Activated CD8-positive, alpha-beta memory T cell treated with anti-CD3 and anti-CD28 coated beads, Interleukin-2, amount 50 U/mL, for 4 hours (primary cell): ENCODE data around the gene MIER2.
"Not testable (repeated sequence)": the region's sequence is repeated elsewhere in the genome, so short reads cannot be mapped to it uniquely, and the experiment has no call there.

Experiments
- DNase-seq: peaks from one replicate; pipeline ENCODE4 v3.0.0-alpha.2; 2020

The MIER2 gene, protein sequence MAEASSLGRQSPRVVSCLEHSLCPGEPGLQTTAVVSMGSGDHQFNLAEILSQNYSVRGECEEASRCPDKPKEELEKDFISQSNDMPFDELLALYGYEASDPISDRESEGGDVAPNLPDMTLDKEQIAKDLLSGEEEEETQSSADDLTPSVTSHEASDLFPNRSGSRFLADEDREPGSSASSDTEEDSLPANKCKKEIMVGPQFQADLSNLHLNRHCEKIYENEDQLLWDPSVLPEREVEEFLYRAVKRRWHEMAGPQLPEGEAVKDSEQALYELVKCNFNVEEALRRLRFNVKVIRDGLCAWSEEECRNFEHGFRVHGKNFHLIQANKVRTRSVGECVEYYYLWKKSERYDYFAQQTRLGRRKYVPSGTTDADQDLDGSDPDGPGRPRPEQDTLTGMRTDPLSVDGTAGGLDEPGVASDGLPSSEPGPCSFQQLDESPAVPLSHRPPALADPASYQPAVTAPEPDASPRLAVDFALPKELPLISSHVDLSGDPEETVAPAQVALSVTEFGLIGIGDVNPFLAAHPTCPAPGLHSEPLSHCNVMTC

DNA sequence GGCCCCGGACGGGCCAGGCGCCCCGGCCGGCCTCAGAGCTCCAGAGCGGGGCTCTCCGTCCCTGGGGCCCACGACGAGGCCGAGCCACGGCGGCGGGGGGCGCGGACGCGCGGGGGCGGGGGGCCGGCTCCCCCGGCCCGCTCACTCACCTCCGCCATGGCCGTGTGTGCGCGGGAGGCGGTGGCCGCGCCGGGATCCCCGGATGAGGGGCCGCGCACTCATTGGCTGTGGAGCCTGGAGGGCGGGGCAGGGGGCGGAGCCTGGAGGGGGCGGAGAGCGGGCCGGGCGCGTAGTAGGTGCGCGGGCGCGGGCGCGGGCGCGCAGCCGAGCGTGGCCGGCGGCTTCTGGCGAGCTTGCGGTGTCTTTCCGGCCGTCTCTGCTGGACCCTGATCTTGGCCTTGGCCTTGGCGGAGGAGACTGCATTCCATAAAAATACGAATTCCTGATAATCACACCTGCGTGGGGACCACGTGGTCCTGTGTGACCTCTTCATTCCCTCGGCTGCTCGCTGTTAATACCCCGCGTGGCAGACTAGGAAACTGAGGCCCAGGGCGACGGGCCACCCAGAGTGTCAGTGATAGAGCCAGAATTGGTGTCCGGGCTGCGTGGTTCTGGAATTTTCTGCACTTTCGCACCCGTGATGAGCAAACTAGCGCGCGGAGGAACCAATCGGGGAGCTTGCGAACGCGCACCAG lies at the start of gene MIER2:
Gene MIER2 (minus strand): TSS at position 172 of the 695 bp plus-strand sequence. CDS start 14 bp downstream, at position 158.
- peak; percentile 90 for DNase-seq

DNA sequence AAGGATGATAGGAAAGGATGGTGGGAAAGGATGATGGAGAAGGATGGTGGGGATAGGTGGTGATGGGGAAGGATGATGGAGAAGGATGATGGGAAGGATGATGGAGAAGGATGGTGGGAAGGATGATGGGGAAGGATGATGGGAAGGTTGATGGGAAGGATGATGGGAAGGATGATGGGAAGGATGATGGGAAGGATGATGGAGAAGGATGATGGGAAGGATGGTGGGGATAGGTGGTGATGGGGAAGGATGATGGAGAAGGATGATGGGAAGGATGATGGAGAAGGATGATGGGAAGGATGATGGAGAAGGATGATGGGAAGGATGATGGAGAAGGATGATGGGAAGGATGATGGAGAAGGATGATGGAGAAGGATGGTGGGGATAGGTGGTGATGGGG lies 49.0 kb upstream of the MIER2 start:
- not testable (repeated sequence) for DNase-seq

DNA sequence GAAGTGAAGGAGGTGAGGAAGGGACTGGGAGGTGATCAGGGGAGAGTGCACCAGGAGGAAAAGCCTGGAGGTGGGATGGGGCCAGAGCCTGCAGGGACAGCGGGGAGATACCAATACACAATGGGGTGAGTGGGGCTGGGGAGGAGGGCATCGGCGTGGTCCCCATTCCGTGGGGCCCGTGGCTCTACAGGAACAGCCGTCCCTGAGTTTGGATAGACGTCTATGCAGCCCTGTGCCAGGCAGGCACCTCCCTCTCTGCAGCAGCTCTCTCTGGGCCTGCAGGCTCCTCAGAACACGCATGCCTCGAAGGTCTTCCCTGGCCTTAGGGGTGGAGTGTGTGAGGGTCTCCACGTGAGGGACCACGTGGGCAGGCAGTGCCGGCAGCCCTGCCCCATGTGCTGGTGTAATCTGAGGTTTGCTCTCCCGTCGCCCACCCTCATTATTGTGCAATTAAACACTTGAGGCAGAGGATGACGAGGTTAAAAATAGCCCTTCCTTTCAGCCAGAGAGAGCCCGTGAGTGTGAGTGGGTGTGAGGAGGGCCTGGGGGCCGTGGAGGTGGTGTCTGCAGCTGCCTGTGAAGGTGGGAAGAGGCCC lies 47.9 kb upstream of the MIER2 start:
- DNase-seq: no peak

DNA sequence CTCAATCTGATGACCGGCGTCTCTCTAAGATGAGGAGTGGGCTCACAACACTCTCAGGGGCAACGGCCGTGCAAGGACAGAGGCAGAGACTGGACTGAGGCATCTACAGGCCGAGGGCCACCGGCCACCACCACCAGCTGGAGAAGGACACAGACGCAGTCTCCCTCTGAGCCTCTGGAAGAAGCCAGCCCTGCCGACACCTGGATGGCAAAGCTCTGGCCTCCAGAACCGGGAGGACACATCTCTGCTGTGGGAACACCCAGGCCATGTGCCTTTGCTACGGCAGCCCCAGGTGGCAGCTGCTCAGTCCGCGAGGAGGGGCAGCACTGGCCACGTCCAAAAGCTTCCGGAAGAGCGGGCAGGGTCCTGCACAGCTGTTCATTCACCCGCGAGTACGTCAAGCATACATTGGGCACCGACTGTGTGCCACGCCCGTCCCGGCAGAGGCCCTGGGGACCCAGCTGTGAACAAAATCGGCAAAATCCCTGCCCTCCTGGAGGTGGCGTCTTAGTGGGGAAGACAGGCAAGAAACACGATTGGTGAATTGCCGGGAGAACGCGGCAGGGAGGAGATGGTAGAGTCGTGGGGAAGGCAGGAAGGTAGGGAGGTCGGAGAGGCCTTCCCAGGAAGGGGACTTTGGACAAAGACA lies 47.3 kb upstream of the MIER2 start:
- DNase-seq: no peak

DNA sequence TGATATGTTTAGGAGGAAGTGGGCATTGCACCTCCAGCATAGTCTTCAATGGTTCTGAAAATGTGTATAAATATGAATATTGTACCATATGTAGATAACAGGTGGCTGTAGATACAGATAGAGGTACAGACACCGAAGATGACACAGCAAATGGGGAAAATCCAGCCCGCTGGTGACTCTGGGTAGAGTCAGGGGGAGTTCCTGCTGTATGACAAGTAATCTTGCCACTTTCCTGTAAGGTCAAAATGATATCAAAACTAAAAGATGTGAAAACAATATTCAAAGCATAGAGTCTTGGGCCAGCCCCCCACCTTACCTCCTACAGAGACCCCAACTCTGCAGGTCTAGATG lies 46.6 kb upstream of the MIER2 start:
- DNase-seq: no peak

DNA sequence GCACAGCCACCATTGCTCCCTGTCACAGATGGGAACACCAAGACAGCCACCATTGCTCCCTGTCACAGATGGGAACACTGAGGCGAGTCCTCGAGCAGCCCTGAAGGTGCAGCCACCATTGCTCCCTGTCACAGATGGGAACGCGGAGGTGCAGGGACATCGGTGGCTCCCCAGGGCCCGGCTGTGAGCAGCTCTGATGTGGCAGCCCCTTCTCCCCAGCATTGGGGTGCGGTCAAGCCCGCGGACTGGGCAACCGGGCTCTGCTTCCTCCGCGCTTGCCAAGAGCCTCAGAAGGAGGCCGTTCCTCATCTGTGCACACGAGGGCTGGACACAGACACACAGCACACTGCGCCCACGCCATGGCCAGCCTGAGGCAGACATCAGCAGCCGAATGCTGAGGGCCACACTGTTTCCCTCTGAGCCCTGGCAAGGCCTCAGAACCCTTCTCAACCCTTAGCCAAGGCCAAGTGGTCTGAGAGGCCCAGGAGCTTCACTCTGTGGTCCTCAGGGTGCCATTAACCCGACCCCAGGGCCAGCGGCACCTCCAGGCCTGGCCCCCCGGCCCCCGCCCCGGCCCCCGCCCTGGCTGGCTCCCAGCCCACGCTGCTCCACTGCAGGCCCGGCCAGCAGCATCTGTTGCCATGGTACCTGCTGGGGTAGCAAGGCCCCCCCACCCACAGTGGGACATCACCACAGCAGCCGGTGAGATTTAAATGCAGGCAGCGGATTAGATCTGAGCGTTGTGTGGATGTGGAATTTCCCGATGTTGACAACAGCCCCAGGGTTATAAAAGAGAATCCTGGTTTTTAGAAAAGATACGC lies 46.0 kb upstream of the MIER2 start:
- DNase-seq: no peak

DNA sequence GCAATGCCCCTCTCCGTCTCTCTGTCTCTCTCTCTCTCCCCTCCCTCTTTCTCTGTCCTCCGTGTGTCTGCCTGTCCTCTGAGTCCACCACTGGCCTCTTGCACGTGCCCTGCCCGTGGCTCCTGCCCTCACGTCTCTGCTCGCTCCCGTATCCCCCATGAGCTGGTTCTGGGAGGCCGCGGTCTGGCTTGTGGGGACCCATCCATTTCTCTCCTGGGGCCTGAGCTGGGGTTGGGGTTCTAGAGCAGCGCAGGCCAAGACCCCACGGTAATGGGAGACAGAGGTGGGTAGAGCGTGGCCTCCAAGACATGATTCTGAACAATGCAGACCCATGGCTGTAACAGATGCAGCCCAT lies 45.3 kb upstream of the MIER2 start:
- no peak for DNase-seq

DNA sequence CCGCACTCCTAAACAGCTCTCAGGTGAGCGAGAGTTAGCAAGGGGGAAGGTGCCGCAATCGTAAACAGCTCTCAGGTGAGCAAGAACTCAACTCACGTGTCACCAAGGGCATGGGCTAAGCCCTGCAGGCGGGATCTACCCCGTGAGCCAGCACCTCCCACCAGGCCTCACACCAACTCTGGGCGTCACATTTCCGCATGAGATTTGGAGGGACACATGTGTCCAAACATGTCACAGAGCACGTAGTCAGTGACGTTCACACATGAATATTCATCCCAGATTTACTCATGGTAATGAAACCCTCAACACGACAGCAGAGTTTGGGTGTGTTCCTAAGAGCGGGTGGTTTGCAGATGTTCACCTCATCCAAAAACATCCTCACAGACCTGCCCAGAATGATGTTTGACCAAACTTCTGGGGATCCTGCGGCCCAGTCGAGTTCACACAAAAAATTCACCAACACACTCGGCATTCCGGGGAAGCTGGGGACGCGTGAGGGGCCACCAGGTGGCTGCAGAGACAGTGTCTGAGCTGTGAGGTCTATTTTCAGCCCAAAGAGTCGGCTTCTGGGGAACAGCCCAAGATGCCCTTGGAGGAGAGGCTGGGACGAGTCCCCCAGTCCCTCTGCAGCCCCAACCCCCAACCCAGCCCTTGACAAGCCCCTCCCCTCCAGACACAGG lies 44.8 kb upstream of the MIER2 start:
- no peak for DNase-seq

DNA sequence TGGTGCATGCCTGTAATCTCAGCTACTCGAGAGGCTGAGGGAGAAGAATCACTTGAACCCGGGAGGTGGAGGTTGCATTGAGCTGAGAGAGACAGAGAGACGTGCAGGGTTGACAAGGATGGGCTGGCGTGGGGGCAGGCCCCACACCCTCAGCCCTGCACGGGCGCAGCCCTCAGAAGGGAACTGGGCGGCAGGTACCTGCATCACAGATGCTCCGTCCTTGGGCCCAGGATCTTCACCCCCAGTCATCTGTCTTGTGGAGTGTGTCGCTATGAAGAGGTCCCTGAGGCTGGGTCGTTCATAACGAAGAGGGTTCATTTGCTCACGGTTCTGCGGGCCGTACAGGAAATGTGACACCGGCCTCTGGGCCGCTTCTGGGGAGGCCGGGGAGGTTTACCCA lies 44.1 kb upstream of the MIER2 start:
- no peak for DNase-seq

DNA sequence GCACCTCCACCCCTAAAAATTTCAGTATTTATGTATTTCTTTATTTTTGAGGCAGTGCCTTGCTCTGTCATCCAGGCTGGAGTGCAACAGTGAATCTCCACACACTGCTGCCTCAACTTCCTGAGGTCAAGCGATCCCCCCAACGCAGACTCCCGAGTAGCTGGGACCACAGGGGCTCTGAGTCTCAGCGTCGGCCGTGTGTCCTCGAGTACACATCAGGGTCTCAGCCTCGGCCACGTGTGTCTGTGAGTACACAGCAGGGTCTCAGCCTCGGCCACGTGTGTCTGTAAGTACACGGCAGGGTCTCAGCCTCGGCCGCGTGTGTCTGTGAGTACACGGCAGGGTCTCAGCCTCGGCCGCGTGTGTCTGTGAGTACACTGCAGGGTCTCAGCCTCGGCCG lies 43.2 kb upstream of the MIER2 start:
- no peak for DNase-seq

DNA sequence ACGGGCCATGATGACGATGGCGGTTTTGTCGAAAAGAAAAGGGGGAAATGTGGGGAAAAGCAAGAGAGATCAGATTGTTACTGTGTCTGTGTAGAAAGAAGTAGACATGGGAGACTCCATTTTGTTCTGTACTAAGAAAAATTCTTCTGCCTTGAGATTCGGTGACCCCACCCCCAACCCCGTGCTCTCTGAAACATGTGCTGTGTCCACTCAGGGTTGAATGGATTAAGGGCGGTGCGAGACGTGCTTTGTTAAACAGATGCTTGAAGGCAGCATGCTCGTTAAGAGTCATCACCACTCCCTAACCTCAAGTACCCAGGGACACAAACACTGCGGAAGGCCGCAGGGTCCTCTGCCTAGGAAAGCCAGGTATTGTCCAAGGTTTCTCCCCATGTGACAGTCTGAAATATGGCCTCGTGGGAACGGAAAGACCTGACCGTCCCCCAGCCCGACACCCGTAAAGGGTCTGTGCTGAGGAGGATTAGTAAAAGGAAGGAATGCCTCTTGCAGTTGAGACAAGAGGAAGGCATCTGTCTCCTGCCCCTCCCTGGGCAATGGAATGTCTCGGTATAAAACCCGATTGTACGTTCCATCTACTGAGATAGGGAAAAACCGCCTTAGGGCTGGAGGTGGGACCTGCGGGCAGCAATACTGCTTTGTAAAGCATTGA lies 42.2 kb upstream of the MIER2 start:
- DNase-seq: not testable (repeated sequence)

DNA sequence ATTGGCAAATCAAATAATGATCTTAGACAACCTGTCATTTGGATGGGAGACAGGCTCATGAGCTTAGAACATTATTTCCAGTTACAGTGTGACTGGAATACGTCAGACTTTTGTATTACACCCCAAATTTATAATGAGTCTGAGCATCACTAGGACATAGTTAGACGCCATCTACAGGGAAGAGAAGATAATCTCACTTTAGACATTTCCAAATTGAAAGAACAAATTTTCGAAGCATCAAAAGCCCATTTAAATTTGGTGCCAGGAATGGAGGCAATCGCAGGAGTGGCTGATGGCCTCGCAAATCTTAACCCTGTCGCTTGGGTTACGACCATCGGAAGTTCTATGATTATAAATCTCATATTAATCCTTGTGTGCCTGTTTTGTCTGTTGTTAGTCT lies 41.6 kb upstream of the MIER2 start:
- DNase-seq: not testable (repeated sequence)

DNA sequence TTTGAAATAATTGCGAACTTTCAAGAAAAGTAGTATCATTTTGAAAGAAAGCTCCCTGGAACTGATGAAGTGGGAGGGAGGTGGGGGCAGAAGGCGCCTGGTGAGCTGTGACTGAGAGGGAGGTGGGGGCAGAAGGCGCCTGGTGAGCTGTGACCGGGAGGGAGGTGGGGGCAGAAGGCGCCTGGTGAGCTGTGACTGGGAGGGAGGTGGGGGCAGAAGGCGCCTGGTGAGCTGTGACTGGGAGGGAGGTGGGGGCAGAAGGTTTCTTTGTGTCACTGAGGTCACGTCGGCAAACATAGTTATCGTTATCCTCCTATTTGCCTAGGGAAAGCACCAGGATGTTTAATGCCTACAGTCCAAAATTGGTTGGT lies 40.2 kb upstream of the MIER2 start:
- DNase-seq: no peak

DNA sequence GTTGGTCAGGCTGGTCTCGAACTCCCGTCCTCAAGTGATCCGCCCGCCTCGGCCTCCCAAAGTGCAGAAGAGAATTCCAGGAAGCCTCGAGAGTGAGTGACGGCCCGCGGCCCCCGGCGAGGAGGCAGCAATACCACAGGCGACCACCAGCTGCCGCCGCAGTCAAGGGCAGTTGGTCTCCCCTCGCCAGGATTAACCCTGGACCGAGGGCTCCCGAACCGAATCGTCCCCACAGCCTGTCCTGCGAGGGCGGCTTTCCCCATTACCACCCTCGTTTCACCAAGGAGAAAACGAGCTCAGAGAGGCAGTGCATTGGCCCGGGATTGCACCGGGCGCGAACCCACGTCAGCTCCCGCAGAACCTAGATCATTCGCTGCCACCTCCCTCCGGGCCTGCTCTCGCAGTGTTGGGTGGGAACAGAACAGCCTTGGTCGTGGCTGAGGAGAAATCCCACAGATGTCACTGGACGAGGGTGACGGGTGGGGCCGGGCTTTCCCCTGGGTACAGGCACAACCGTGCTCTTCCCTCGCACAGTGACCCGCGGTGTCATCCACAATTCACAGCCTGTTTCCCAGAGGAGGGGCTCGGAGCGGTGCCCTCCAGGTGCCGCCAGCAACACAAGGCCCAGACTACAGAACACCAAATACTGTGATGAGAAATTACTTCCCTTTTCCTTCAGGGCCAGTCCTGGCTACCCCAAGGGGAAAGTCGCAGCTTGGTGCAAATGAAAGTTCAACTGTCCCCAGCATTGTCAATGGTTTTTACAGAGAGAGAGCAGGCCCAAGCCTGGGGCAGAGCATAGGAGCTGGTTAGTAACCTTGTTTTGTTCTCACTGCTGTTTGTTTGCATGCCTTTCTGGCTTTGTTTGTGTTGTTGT lies 39.6 kb upstream of the MIER2 start:
- no peak for DNase-seq

DNA sequence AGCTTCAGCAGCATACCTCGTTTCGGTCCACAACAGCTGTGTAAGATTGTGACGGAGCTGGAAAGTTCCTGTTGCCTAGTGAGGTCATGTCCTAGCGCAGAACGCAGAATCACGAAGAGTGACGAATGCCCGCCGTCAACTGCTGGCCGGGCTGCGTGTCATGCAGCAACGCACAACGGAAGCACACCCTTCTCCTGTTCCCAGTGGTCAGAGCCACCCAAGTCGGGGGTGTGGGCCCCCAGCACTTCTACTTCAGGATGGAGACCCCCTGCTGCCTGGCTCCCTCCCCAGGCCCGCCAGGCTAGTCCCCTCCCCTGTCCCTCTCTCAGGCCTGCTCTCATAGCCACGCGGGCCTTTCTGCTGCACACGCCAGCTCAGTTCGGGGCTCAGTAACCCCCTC lies 38.4 kb upstream of the MIER2 start:
- no peak for DNase-seq

DNA sequence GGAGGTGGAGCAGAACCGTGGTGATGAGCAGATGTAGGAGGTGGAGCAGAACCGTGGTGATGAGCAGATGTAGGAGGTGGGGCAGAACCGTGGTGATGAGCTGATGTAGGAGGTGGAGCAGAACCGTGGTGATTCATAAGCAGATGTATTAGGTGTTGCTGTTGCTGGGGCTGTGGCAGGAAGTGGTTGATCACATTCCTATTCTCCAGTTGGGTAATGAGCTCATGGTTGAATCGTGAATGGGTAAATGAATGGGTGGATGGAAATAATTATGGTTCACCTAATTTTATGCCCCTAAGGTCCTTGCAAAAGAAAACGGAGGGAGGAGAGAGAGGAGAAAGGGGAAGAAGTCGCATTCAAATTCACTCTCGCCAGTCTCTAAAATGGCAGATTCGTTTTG lies 38.0 kb upstream of the MIER2 start:
- DNase-seq: not testable (repeated sequence)

DNA sequence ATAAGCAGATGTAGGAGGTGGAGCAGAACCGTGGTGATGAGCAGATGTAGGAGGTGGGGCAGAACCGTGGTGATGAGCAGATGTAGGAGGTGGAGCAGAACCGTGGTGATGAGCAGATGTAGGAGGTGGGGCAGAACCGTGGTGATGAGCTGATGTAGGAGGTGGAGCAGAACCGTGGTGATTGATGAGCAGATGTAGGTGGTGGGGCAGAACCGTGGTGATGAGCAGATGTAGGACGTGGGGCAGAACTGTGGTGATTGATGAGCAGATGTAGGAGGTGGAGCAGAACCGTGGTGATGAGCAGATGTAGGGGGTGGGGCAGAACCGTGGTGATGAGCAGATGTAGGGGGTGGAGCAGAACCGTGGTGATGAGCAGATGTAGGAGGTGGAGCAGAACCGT lies 37.3 kb upstream of the MIER2 start:
- DNase-seq: not testable (repeated sequence)

DNA sequence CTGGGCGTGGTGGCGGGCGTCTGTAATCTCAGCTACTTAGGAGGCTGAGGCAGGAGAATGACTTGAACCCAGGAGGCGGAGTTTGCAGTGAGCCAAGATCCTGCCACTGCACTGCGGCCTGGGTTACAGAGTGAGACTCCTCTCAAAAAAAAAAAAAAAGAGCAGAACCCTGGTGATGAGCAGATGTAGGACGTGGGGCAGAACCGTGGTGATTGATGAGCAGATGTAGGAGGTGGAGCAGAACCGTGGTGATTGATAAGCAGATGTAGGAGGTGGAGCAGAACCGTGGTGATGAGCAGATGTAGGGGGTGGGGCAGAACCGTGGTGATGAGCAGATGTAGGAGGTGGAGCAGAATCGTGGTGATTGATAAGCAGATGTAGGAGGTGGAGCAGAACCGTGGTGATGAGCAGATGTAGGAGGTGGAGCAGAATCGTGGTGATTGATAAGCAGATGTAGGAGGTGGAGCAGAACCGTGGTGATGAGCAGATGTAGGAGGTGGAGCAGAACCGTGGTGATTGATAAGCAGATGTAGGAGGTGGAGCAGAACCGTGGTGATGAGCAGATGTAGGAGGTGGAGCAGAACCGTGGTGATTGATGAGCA lies 36.1 kb upstream of the MIER2 start:
- DNase-seq: not testable (repeated sequence)

DNA sequence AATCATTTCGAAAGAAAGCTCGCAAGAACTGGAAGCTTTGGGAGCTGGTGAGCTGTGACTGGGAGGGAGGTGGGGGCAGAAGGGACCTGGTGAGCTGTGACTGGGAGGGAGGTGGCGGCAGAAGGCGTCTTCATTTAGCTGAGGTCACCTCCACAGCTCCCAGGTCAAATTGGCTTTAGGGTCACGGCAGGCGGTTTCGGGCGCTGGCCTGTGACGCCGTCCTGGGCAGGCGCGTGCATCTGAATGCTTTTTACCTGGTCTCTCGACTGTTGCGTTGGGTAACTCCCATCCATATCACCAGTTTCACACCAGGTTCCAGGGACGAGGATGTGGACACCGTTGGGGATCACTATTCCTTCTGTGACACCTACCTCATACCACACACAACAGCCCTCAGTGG lies 35.2 kb upstream of the MIER2 start:
- no peak for DNase-seq

DNA sequence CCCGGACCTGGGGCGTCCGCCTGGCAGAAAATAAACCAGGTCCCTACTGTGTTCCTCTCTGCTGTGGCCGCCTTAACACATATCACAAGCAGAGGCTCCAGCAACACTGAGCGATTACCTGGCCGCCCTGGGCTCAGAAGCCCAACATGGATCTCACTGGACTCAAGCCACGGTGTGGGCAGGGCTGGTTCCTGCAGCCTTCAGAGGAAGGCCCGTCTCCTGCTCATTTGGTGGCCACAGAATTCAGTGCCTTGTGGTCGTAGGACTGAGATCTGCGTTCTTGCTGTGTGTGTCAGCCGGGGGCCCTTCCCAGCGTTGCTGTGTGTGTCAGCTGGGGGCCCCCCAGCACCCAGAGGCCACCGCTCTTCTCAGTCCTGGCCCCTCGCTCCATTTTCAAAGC lies 34.1 kb upstream of the MIER2 start:
- no peak for DNase-seq
